ENCODE results near the gene TBC1D4.

DNA sequence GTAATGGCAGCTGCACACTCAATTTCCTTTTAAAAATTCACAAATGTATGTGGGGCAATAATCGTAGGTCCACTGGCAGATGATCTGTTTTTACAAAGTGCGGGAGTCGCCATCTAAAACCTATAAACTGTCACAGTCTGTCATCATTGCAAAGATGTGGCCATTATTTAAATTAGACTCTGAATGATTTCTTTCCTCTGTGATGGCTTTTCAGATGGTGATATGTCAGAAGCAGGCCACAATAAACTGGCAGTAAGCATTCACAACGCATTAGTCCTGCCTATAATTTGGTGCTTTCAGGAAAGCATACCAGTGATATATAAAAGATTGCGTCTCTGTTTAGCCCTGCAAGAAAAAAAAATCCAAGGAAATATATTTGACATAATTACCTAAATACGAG lies 226.8 kb downstream of the TBC1D4 start:
- TF ChIP-seq, protein P1, sequence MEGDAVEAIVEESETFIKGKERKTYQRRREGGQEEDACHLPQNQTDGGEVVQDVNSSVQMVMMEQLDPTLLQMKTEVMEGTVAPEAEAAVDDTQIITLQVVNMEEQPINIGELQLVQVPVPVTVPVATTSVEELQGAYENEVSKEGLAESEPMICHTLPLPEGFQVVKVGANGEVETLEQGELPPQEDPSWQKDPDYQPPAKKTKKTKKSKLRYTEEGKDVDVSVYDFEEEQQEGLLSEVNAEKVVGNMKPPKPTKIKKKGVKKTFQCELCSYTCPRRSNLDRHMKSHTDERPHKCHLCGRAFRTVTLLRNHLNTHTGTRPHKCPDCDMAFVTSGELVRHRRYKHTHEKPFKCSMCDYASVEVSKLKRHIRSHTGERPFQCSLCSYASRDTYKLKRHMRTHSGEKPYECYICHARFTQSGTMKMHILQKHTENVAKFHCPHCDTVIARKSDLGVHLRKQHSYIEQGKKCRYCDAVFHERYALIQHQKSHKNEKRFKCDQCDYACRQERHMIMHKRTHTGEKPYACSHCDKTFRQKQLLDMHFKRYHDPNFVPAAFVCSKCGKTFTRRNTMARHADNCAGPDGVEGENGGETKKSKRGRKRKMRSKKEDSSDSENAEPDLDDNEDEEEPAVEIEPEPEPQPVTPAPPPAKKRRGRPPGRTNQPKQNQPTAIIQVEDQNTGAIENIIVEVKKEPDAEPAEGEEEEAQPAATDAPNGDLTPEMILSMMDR (conservative IDR thresholded peaks at IDR 0.05), result no peak
- TF ChIP-seq EZH2 (IDR thresholded peaks at IDR 0.05; ENCODE audit: low read depth), result no peak
